HepG2 (cell line): ENCODE data around the gene TPRX1. TPM values are rescaled to one million over a fixed set of nuclear protein-coding genes. Genes with fewer than 3 reads are reported as not detected.
A peak's percentile ranks its signal among the peaks of the same experiment; 100 is the strongest.

ENCODE experiments used
- DMTF1 ChIP-seq: sonication (generic); formaldehyde crosslinking; IDR thresholded peaks from 2 replicates; pipeline ENCODE4 v1.4.0; 2020; ENCODE audit warnings: mild to moderate bottlenecking, missing genetic modification reagents
- NFAT5 ChIP-seq: sonication (generic); formaldehyde crosslinking; IDR thresholded peaks from 2 replicates; pipeline ENCODE4 v1.4.0; 2020; ENCODE audit warnings: missing genetic modification reagents
- NR2F1 ChIP-seq, 2 experiments: fragments of 450-650 bp in 1 of 2; formaldehyde crosslinking in 1 of 2; IDR thresholded peaks; 2 replicates each; pipeline versions ENCODE4 v1.5.0 to v1.6.1; 2016 to 2020; ENCODE audit warnings: mild to moderate bottlenecking in 1 of 2, missing compliant biosample characterization in 1 of 2, missing genetic modification reagents in 1 of 2, moderate library complexity in 1 of 2
- PRDM10 ChIP-seq: sonication (generic); formaldehyde crosslinking; IDR thresholded peaks from 2 replicates; pipeline ENCODE4 v1.4.0; 2020; ENCODE audit warnings: low read depth, missing genetic modification reagents
- TOPORS ChIP-seq: sonication (generic); formaldehyde crosslinking; IDR thresholded peaks from 2 replicates; pipeline ENCODE4 v1.8.0; 2023; ENCODE audit warnings: mild to moderate bottlenecking, missing genetic modification reagents
- ZNF644 ChIP-seq: IDR thresholded peaks from 2 replicates; pipeline ENCODE4 v1.6.1; 2016; ENCODE audit warnings: low read depth
- ZNF687 ChIP-seq: sonication (generic); formaldehyde crosslinking; IDR thresholded peaks from 2 replicates; pipeline ENCODE4 v1.5.1; 2020; ENCODE audit warnings: mild to moderate bottlenecking, missing genetic modification reagents, moderate library complexity
- polyA plus RNA-seq, 8 experiments: library from polyadenylated mRNA; depleted of rRNA in 3 of 8; stranded (reverse) in 7 of 8; unstranded in 1 of 8; fragments of >200 nt; fragmentation: Illumina TruSeq in 4 of 8; extraction: Trizol in 4 of 8; gene quantifications; 2 replicates each; pipeline versions ENCODE4 v1.2.1 to v1.2.3, GENCODE V29; 2011 to 2016; ENCODE audit warnings: low read depth in 4 of 8, missing spikeins in 1 of 8, mixed read lengths in 1 of 8; ENCODE audit not compliant: insufficient read depth in 1 of 8
- total RNA-seq, 5 experiments: library from RNA; depleted of rRNA; stranded (reverse); fragments of >200 nt; fragmentation: Illumina TruSeq; extraction: Trizol; gene quantifications; 2 replicates each; pipeline ENCODE4 v1.2.3, GENCODE V29; 2016; ENCODE audit warnings: low read depth in 1 of 5
- TF ChIP-seq, protein P1 (sequence below): sonication (generic); formaldehyde crosslinking; IDR thresholded peaks from 2 replicates; pipeline ENCODE4 v1.8.0; 2022; ENCODE audit warnings: missing genetic modification reagents, mild to moderate bottlenecking, moderate library complexity, borderline replicate concordance

The TPRX1 gene
- total and polyA plus RNA-seq, 2 of the 13 experiments (the other 11 are each of a cell fraction or from before 2014, with no cell fraction given), result not detected

GRCh38 chr19:47765523-47766358 lies 38.6 kb downstream of the TPRX1 start (continued):
- TF ChIP-seq PRDM10 (CRISPR knock-in tag) (0 out of 2 replicates have a peak, but pooled peaks have one; percentile 20), ZNF687 (CRISPR knock-in tag) (peak; percentile 59), TOPORS (CRISPR knock-in tag) (no peak), NR2F1 (CRISPR knock-in tag; IDR thresholded peaks at IDR 0.05) (no peak), DMTF1 (CRISPR knock-in tag) (no peak), NFAT5 (no peak), ZNF644 (CRISPR knock-in tag) (no peak)
- TF ChIP-seq, protein P1, sequence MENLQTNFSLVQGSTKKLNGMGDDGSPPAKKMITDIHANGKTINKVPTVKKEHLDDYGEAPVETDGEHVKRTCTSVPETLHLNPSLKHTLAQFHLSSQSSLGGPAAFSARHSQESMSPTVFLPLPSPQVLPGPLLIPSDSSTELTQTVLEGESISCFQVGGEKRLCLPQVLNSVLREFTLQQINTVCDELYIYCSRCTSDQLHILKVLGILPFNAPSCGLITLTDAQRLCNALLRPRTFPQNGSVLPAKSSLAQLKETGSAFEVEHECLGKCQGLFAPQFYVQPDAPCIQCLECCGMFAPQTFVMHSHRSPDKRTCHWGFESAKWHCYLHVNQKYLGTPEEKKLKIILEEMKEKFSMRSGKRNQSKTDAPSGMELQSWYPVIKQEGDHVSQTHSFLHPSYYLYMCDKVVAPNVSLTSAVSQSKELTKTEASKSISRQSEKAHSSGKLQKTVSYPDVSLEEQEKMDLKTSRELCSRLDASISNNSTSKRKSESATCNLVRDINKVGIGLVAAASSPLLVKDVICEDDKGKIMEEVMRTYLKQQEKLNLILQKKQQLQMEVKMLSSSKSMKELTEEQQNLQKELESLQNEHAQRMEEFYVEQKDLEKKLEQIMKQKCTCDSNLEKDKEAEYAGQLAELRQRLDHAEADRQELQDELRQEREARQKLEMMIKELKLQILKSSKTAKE (CRISPR knock-in tag), result no peak
